Measurements from ENCODE around the gene RFNG.

Gene RFNG

GRCh38 chr17:82059272-82060000 lies 7.8 kb upstream of the RFNG start:
- no peak for DNase-seq

- DNase-seq: no peak
Observed at GRCh38 chr17:82058855-82059249, 7.2 kb upstream of the RFNG start.

DNA sequence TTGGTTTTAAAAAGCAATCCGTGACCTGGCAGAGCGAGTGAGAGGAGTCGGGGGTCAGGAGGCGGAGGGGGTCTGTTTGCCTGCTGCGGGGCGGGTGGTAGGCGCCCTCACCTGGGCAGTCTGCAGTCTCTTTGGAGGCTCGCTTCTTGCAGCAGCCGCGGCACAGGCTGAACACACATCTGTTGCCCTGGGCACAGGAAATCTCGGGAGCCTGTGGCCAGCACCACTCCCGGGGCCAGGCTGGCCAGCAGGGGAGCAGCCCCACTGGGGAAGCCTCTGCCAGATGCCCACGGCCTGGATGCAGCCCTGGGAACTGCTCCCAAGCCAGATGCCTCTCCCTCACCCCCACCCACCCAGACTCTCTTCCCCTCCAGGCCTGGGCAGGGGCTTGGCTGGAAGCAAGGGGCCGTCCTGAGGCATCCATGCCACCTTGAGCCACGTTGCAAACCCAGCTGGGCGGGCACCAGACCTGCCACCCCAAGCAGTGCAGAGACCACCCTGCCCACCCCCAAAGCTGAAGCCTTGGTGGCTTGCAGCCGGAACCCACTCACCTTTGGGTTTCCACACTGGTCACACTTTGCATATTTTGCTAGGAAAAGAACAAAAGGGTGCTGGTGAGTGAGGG lies 6.7 kb upstream of the RFNG start:
- DNase-seq: no peak

DNA sequence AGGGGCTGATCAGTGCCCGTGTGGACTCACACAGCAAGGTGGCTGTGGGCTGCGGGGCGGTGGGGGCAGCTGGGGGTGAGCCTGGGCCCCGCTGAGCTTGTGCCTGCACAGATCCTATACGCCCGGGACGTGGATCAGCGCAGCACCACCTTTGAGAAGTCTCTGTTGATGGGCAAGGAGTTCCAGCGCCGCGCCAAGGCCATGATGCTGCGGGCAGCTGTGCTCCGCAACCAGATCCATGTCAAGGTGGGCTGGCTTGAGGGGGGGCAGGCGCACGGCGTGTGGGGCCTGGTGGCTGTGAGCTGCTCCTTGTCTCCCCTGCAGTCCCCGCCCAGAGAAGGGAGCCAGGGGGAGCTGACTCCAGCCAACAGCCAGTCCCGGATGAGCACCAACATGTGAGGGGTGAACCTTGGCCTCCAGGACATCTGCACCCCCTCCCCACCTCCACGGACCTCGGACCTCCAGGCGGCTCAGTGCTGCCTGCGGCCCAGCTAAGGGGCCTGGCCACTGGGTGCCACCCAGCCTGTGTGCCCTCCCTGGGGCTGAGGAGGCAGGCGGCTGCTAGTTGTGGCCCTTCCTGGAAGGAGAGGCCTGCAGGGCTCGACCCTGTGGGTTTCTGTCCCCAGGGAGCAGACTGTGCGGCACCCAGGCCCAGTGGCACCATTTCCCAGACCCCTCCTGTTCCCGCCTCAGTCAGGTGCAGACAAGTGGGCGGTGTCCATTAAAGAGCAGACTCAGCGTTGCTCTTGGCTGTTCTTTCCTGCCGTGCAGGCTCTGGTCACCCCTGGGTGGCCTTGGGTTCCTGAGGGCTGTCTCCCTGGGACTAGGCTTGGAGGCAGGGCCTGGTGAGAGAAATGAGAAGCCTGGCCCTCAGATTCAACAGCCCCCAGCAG lies 5.4 kb upstream of the RFNG start:
- DNase-seq: no peak

DNA sequence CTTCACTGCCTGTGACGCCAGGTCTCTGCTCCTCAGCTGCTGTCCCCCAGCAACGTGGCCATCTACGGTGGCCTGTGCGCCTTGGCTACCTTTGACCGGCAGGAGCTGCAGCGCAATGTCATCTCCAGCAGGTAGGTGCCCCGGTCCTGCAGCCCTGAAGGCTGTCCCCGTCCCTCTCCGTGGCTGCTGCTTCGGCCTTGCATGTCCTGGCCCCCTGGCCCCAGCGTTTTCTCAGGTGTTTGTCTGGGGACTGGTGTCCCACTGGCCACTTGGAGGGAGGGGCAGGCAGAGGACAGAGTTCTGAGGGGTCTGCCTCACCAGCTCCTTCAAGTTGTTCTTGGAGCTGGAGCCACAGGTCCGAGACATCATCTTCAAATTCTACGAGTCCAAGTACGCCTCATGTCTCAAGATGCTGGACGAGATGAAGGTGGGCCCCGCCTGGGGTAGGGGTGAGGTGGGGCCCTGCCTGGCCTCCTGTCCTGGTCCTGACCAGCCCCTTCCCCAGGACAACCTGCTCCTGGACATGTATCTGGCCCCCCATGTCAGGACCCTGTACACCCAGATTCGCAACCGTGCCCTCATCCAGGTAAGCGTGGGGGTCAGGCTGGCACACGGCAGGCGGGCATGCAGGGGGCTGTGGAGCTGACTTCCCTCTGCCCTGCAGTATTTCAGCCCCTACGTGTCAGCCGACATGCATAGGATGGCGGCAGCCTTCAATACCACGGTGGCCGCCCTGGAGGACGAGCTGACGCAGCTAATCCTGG lies 4.5 kb upstream of the RFNG start:
- DNase-seq: no peak

GRCh38 chr17:82055023-82055964 lies 3.7 kb upstream of the RFNG start:
- no peak for DNase-seq

DNA sequence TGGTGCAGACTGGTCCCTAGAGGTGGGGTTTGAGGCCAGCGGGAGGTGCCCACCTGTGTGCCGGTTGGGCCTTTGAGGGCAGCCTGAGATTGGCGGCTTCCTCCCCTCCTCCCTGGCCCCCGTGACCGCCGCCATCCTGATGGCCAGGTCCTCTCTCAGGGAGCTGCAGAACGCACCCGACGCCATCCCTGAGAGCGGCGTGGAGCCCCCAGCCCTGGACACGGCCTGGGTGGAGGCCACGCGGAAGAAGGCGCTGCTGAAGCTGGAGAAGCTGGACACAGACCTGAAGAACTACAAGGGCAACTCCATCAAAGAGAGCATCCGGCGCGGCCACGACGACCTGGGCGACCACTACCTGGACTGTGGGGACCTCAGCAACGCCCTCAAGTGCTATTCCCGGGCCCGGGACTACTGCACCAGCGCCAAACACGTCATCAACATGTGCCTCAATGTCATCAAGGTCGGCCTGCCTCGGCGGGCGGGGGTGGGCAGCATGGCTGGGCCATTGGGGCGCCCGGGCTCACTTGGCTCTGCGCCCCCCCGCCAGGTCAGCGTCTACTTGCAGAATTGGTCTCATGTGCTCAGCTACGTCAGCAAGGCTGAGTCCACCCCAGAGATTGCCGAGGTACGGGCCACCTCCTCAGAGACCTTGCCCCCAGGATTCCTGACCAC lies 2.9 kb upstream of the RFNG start:
- DNase-seq: no peak

- DNase-seq: no peak
Observed at GRCh38 chr17:82053556-82054263, 2.1 kb upstream of the RFNG start.

- no peak for DNase-seq
Observed at GRCh38 chr17:82053130-82053529, 1.5 kb upstream of the RFNG start.

DNA sequence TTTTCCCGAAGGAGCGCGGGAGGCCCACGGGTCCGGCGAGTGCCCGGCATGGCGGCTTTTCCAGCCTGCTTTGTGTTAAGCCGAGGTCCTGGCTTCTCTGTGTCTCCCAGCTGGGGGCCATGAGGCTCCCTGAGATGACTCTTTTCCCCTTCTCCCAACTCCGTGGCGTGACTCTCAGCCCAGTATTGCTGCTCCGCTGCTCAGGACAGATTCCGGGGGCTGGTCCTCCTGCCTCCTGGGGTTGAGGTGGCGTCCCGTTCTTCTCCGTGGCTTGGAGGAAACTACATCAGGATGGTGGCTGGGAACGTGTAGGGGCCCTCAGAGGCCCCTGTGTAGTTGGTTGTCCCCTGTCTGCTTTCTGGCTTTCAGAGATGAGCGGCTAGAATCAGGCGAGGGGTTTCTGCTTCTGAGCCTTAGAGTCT lies 1.0 kb upstream of the RFNG start:
- no peak for DNase-seq

GRCh38 chr17:82050761-82051641 lies 610 bp downstream of the RFNG start:
- DNase-seq: peak; percentile 36

GRCh38 chr17:82050152-82050760 lies 1.4 kb downstream of the RFNG start:
- no peak for DNase-seq

- DNase-seq: no peak
Observed at GRCh38 chr17:82049521-82049971, 2.1 kb downstream of the RFNG start.

DNA sequence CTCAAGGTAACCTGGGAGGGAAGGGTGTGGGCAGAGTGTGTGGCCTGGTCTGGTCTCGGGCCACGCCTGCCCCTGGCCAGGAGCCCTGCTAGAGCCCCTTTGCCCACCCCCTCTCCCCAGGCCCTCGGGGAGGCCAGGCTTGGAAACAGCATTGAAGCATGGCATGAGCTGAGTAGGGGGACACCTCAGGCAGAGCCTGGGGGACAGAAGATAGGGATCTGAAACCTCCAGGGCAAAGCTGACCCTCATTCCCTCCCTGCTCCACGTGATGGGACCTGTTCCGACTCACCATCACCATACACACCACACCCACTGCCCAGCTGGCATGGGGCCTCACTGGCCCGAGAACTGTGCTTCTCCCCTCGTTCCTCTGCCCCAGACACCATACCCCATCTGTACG lies 2.5 kb downstream of the RFNG start:
- no peak for DNase-seq

GRCh38 chr17:82048571-82048971 lies 3.0 kb downstream of the RFNG start:
- no peak for DNase-seq

- no peak for DNase-seq
Observed at GRCh38 chr17:82047914-82048570, 3.6 kb downstream of the RFNG start.

DNA sequence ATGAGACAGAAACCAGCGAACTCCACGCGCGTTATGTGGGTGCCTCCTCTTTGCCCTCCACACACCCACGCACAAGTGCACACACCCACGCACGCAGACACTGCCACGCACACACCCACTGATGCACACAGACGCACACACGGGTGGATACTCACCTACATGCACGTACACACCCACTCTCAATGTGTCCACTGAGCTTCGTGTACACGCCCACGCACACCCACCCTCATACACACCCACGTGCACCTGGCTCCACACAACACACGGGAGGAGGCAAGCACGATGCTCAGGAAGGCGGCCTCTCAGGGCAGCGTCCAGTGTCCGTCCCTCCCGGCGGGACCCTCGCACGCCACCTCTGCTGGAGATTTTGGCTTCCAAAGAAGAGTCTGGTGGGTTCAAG lies 4.2 kb downstream of the RFNG start:
- DNase-seq: no peak

GRCh38 chr17:82046903-82047302 lies 4.7 kb downstream of the RFNG start:
- DNase-seq: no peak

All from right kidney (tissue), 1 donor.